Thyroid gland (tissue), 4 donors: ENCODE data around the gene CADPS. TPM values are rescaled to one million over a fixed set of nuclear protein-coding genes. Genes with fewer than 3 reads are reported as not detected.

Experiments
- DNase-seq, 2 donors: peaks; one replicate each; pipeline ENCODE4 v3.0.0-alpha.2; 2019
- H3K27ac ChIP-seq, 3 donors: fragments of 200-600 bp; sonication (generic); 1 replicate in 2 of 3; 2 replicates in 1 of 3; pipeline ENCODE4 v1.5.1; 2016 to 2019; ENCODE audit warnings: mild to moderate bottlenecking in 1 of 3, moderate library complexity in 1 of 3
- H3K27me3 ChIP-seq: fragments of 200-600 bp; sonication (generic); one replicate; pipeline ENCODE4 v1.5.1; 2019
- H3K36me3 ChIP-seq, 2 donors: fragments of 200-600 bp; sonication (generic); one replicate each; pipeline ENCODE4 v1.5.1; 2016 to 2019
- H3K4me1 ChIP-seq, 2 donors: fragments of 200-600 bp; sonication (generic); one replicate each; pipeline ENCODE4 v1.5.1; 2017 to 2019
- H3K4me3 ChIP-seq, 3 donors: fragments of 200-600 bp; sonication (generic); replicated peaks in 1 of 3; 1 replicate in 2 of 3; 2 replicates in 1 of 3; pipeline ENCODE4 v1.5.1; 2016; ENCODE audit warnings: mild to moderate bottlenecking in 1 of 3
- H3K9me3 ChIP-seq: fragments of 200-600 bp; sonication (generic); one replicate; pipeline ENCODE4 v1.5.1; 2017
- CTCF ChIP-seq, 6 experiments: fragments of 200-600 bp in 3 of 6; fragments of 450-650 bp in 3 of 6; sonication (generic) in 3 of 6; IDR thresholded peaks; one replicate each; pipeline ENCODE4 v1.5.1; 2016 to 2019; ENCODE audit warnings: antibody characterized with exemption in 6 of 6, mild to moderate bottlenecking in 2 of 6, inconsistent platforms in 1 of 6, moderate library complexity in 1 of 6
- POLR2A ChIP-seq, 2 donors: fragments of 450-650 bp; IDR thresholded peaks; one replicate each; pipeline ENCODE4 v1.6.1; 2017; ENCODE audit warnings: antibody characterized with exemption in 2 of 2, mild to moderate bottlenecking in 2 of 2, moderate library complexity in 1 of 2
- WGBS, 2 donors: methylation state at CpG; one replicate each; pipeline ENCODE4 v1.1.5; 2017; 5-methylcytosine and 5-hydroxymethylcytosine counted together
- intact Hi-C: fragments of 100-400 bp; cut with DNase I; formaldehyde crosslinking; loops from one replicate; pipeline ENCODE4 v1.15.1; 2023
- total RNA-seq, 4 donors: library from RNA; depleted of rRNA; stranded (reverse); fragments of >200 nt; gene quantifications; one replicate each; pipeline ENCODE4 v1.2.3, GENCODE V29; 2016

CADPS gene
- total RNA-seq, 4 donors from 2014 or later, result 1.6 to 9.5 TPM; not detected in 2

- Histone ChIP-seq H3K27me3 (no peaks in the 10 kb centered on the region), H3K9me3 (no peaks in the 10 kb centered on the region), H3K36me3 (no peaks in the 10 kb centered on the region), H3K4me3 (no peak overlapping the region), H3K4me1 (peaks cover 4 to 12% of the 10 kb centered on the region in 2 donors), H3K27ac (no peak overlapping the region)
- DNase-seq, result no peak
- intact Hi-C loops, result no loop called here
- TF ChIP-seq POLR2A (IDR thresholded peaks at IDR 0.05), result no peak
- no peak for TF ChIP-seq CTCF (IDR thresholded peaks at IDR 0.05)
- WGBS, 2 donors, result 74 to 85% methylated on average over 2 of the region's 2 CpGs
Measured at GRCh38 chr3:62805580-62806277, 69.5 kb downstream of the CADPS start.

DNA sequence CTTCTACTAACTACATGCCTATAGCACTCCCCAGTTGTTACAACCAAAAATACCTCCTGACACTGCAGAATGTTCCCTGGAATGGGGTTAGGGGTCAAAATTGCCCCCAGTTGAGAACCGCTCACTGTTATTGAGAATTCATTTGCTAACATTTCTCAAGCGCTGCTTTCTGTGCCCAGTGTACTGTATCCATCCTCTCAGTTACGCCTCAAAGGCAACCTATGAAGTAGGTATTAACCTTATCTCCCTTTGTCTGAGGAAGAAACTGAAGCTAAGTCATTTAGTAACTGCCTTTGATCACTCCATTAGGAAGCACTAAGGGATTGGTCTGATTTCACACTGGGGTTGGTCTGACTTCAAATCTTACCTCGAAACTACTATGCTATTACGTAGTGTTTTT lies 70.1 kb downstream of the CADPS start:
- Histone ChIP-seq H3K9me3 (no peaks in the 10 kb centered on the region), H3K4me1 (peaks cover 4 to 12% of the 10 kb centered on the region in 2 donors), H3K27ac (no peak overlapping the region), H3K36me3 (no peaks in the 10 kb centered on the region), H3K27me3 (no peaks in the 10 kb centered on the region), H3K4me3 (no peak overlapping the region)
- DNase-seq, result peak; percentile 3 to 18
- TF ChIP-seq POLR2A (IDR thresholded peaks at IDR 0.05) (no peak), CTCF (IDR thresholded peaks at IDR 0.05) (no peak)
- WGBS, 2 donors, result 41 to 45% methylated on average over 5 of the region's 5 CpGs
- intact Hi-C loops, result no loop called here

GRCh38 chr3:62803276-62803675 lies 71.9 kb downstream of the CADPS start:
- no peaks in the 10 kb centered on the region for H3K9me3 ChIP-seq
- TF ChIP-seq POLR2A (IDR thresholded peaks at IDR 0.05), result no peak
- H3K36me3 ChIP-seq, result no peaks in the 10 kb centered on the region
- intact Hi-C loops, result no loop called here
- H3K27me3 ChIP-seq, result no peaks in the 10 kb centered on the region
- 36 to 45% methylated on average over 2 of the region's 2 CpGs for WGBS, 2 donors
- no peak overlapping the region for H3K4me3 ChIP-seq
- H3K27ac ChIP-seq, result no peak overlapping the region
- no peak for DNase-seq
- H3K4me1 ChIP-seq, result peaks cover 4 to 12% of the 10 kb centered on the region in 2 donors

- no peak for TF ChIP-seq CTCF (IDR thresholded peaks at IDR 0.05)
- no peak for TF ChIP-seq POLR2A (IDR thresholded peaks at IDR 0.05)
- no peaks in the 10 kb centered on the region for H3K27me3 ChIP-seq
- H3K4me1 ChIP-seq, result no peaks in the 10 kb centered on the region
- intact Hi-C loops, result no loop called here
- DNase-seq, result no peak
- H3K36me3 ChIP-seq, result no peaks in the 10 kb centered on the region
- WGBS, 2 donors, result 41 to 47% methylated on average over 3 of the region's 3 CpGs
- H3K27ac ChIP-seq, result no peak overlapping the region
- no peaks in the 10 kb centered on the region for H3K9me3 ChIP-seq
- no peak overlapping the region for H3K4me3 ChIP-seq
Measured at GRCh38 chr3:62798000-62798399, 77.2 kb downstream of the CADPS start.

- H3K36me3 ChIP-seq, result no peaks in the 10 kb centered on the region
- H3K9me3 ChIP-seq, result no peaks in the 10 kb centered on the region
- no peak for DNase-seq
- no peak overlapping the region for H3K4me3 ChIP-seq
- TF ChIP-seq POLR2A (IDR thresholded peaks at IDR 0.05) (no peak), CTCF (IDR thresholded peaks at IDR 0.05) (no peak)
- H3K4me1 ChIP-seq, result no peaks in the 10 kb centered on the region
- intact Hi-C loops, result no loop called here
- no peaks in the 10 kb centered on the region for H3K27me3 ChIP-seq
- H3K27ac ChIP-seq, result no peak overlapping the region
- WGBS, 2 donors, result 59 to 81% methylated on average over 3 of the region's 3 CpGs
Measured at GRCh38 chr3:62797132-62797531, 78.1 kb downstream of the CADPS start.
